GM12878 (cell line): ENCODE results near the gene IRX4. TPM values are rescaled to one million over a fixed set of nuclear protein-coding genes. Genes with fewer than 3 reads are reported as not detected.

ENCODE experiments used
- ATAC-seq: fragments of 200-7000 bp; cut with Tn5 transposase; 3 replicates; pipeline ENCODE4 v1.9.1; 2020; ENCODE audit warnings: mild to moderate bottlenecking, moderate library complexity
- BruUV-seq: library from RNA; stranded (reverse); fragments of 400-500 nt; replicated peaks from 2 replicates; lab custom pipeline; 2021; lab: Mats Ljungman, UMichigan
- CTCF ChIA-PET: fragments of 300-600 bp; sonication (Branson Sonifier 250); formaldehyde crosslinking; extraction: SDS; loops from one replicate; lab custom pipeline; 2021; ENCODE audit warnings: inconsistent platforms; lab: Yijun Ruan, JAX
- POLR2A ChIA-PET: fragments of 350-600 bp; formaldehyde crosslinking; extraction: SDS; loops from one replicate; lab custom pipeline; 2021; ENCODE audit warnings: inconsistent platforms; lab: Charles Lee
- RAD21 ChIA-PET: fragments of 300-600 bp; sonication (Branson Sonifier 250); formaldehyde crosslinking; loops from one replicate; lab custom pipeline; 2023; ENCODE audit warnings: antibody characterized with exemption; ENCODE audit not compliant: unreplicated experiment; lab: Charles Lee
- SMC1A ChIA-PET: fragments of 300-600 bp; sonication (Branson Sonifier 250); formaldehyde crosslinking; loops from one replicate; lab custom pipeline; 2023; ENCODE audit not compliant: unreplicated experiment, uncharacterized antibody; lab: Charles Lee
- DNase-seq: peaks from one replicate; pipeline ENCODE4 v3.0.0-alpha.2; 2011; ENCODE audit warnings: low read depth, low spot score
- FAIRE-seq: peaks from 3 replicates; lab custom pipeline; 2011; peaks lifted over from hg19 to GRCh38; lab: Jason Lieb, UNC
- H2AFZ ChIP-seq: 2 replicates; pipeline ENCODE4 v1.6.0; 2011; ENCODE audit warnings: low read depth, low read length, control low read depth; ENCODE audit not compliant: control insufficient read depth
- H3K27ac ChIP-seq: 2 replicates; pipeline ENCODE4 v1.5.1; 2011; ENCODE audit warnings: control low read depth; ENCODE audit not compliant: control insufficient read depth, insufficient read depth
- H3K27me3 ChIP-seq, 2 experiments: replicated peaks in 1 of 2; 2 replicates each; pipeline versions ENCODE4 v1.6.0 to v1.6.1; 2011; ENCODE audit warnings: low read length in 1 of 2; ENCODE audit not compliant: control insufficient read depth in 2 of 2, insufficient read depth in 2 of 2
- H3K36me3 ChIP-seq, 2 experiments: 2 replicates each; pipeline ENCODE4 v1.5.1; 2011; ENCODE audit warnings: low read length in 1 of 2; ENCODE audit not compliant: control insufficient read depth in 2 of 2, insufficient read depth in 2 of 2
- H3K4me1 ChIP-seq: 2 replicates; pipeline ENCODE4 v1.6.1; 2011; ENCODE audit warnings: mild to moderate bottlenecking, low read length, moderate library complexity, mixed read lengths; ENCODE audit not compliant: control insufficient read depth, insufficient read depth
- H3K4me2 ChIP-seq: 2 replicates; pipeline ENCODE4 v1.6.0; 2011; ENCODE audit warnings: control low read depth; ENCODE audit not compliant: control insufficient read depth, insufficient read depth
- H3K4me3 ChIP-seq: fragments of 200-600 bp; sonication (generic); 2 replicates; pipeline ENCODE4 v1.5.1; 2016
- H3K79me2 ChIP-seq: 2 replicates; pipeline ENCODE4 v1.6.0; 2011; ENCODE audit warnings: low read length; ENCODE audit not compliant: control insufficient read depth, insufficient read depth
- H3K9ac ChIP-seq: 2 replicates; pipeline ENCODE4 v1.8.0; 2011; ENCODE audit warnings: low read length, control low read depth, mixed read lengths; ENCODE audit not compliant: control insufficient read depth, insufficient read depth
- H3K9me3 ChIP-seq: replicated peaks from 3 replicates; pipeline ENCODE4 v1.5.1; 2011; ENCODE audit warnings: mild to moderate bottlenecking, low read length; ENCODE audit not compliant: control insufficient read depth, insufficient read depth
- H4K20me1 ChIP-seq: 2 replicates; pipeline ENCODE4 v1.6.0; 2011; ENCODE audit not compliant: control insufficient read depth, insufficient read depth
- ASH2L ChIP-seq: fragments of 300-600, 200-600 bp; sonication (generic); IDR thresholded peaks from 2 replicates; pipeline ENCODE4 v1.6.1; 2017; ENCODE audit warnings: low read depth, mild to moderate bottlenecking, borderline replicate concordance
- BCLAF1 ChIP-seq: fragments of 450-650 bp; IDR thresholded peaks from 2 replicates; pipeline ENCODE4 v1.6.1; 2017; ENCODE audit warnings: antibody characterized with exemption, mild to moderate bottlenecking, moderate library complexity
- CHD1 ChIP-seq: IDR thresholded peaks from 2 replicates; pipeline ENCODE4 v1.6.1; 2012; ENCODE audit warnings: low read depth, low read length, improper control_type of control experiment
- MTA2 ChIP-seq: fragments of 450-650 bp; IDR thresholded peaks from 2 replicates; pipeline ENCODE4 v1.6.1; 2016; ENCODE audit warnings: low read depth, mild to moderate bottlenecking, moderate library complexity
- NBN ChIP-seq: fragments of 450-650 bp; IDR thresholded peaks from 2 replicates; pipeline ENCODE4 v1.6.1; 2016
- NR2F1 ChIP-seq: fragments of 450-650 bp; conservative IDR thresholded peaks from 2 replicates; pipeline ENCODE4 v1.6.1; 2017; ENCODE audit warnings: mild to moderate bottlenecking
- POLR2AphosphoS5 ChIP-seq: IDR thresholded peaks from 2 replicates; pipeline ENCODE4 v1.6.1; 2011; ENCODE audit warnings: mild to moderate bottlenecking, low read length, inconsistent platforms
- RAD51 ChIP-seq: fragments of 450-650 bp; IDR thresholded peaks from 2 replicates; pipeline ENCODE4 v1.6.1; 2016; ENCODE audit warnings: moderate library complexity, mild to moderate bottlenecking, inconsistent platforms
- RELA ChIP-seq: fragments of 450-650 bp; IDR thresholded peaks from 2 replicates; pipeline ENCODE4 v1.8.0; 2014; ENCODE audit warnings: borderline replicate concordance; ENCODE audit not compliant: partially characterized antibody
- SIX5 ChIP-seq: IDR thresholded peaks from 2 replicates; pipeline ENCODE4 v1.6.1; 2011; ENCODE audit warnings: mild to moderate bottlenecking, low read depth, low read length, moderate library complexity; ENCODE audit not compliant: severe bottlenecking
- SUZ12 ChIP-seq: fragments of 200-600 bp; sonication (generic); IDR thresholded peaks from one replicate; pipeline ENCODE4 v1.6.1; 2018; ENCODE audit warnings: antibody characterized with exemption, mild to moderate bottlenecking; ENCODE audit not compliant: unreplicated experiment
- USF1 ChIP-seq: IDR thresholded peaks from 2 replicates; pipeline ENCODE4 v1.6.1; 2011; ENCODE audit warnings: borderline replicate concordance, low read depth, mild to moderate bottlenecking, moderate library complexity, mixed read lengths, low read length; ENCODE audit not compliant: insufficient read depth; ENCODE audit errors: extremely low read length
- YBX1 ChIP-seq: fragments of 450-650 bp; IDR thresholded peaks from 2 replicates; pipeline ENCODE4 v1.6.1; 2016; ENCODE audit warnings: antibody characterized with exemption
- YY1 ChIP-seq: IDR thresholded peaks from 2 replicates; pipeline ENCODE4 v1.6.1; 2011; ENCODE audit warnings: low read depth, mild to moderate bottlenecking, low read length
- ZBTB40 ChIP-seq: fragments of 450-650 bp; IDR thresholded peaks from 2 replicates; pipeline ENCODE4 v1.6.1; 2016; ENCODE audit warnings: mild to moderate bottlenecking, moderate library complexity, borderline replicate concordance
- ZNF274 ChIP-seq: IDR thresholded peaks from one replicate; pipeline ENCODE4 v1.8.0; 2011; ENCODE audit not compliant: insufficient read length, insufficient read depth
- WGBS: methylation state at CpG from one replicate; pipeline ENCODE4 v1.1.6; 2016; ENCODE audit warnings: low lambda C conversion rate; ENCODE audit not compliant: insufficient replicate concordance, insufficient coverage; ENCODE audit errors: missing lambda C conversion rate; 5-methylcytosine and 5-hydroxymethylcytosine counted together
- in situ Hi-C: fragments of 300-500 bp; cut with MboI; formaldehyde crosslinking; loops from 9 replicates; pipeline ENCODE4 v1.14.3; 2018; ENCODE audit warnings: mixed read lengths
- intact Hi-C: fragments of 100-400 bp; cut with micrococcal nuclease; formaldehyde crosslinking; loops from one replicate; pipeline ENCODE4 v1.14.2; 2022; ENCODE audit not compliant: unreplicated experiment
- polyA plus RNA-seq, 11 experiments: library from polyadenylated mRNA; depleted of rRNA in 4 of 11; unstranded in 6 of 11; stranded (reverse) in 5 of 11; fragments of >200 nt; fragmentation: Nextera tagmentation in 4 of 11; fragmentation: Illumina TruSeq in 1 of 11; extraction: Ambion mirVana in 4 of 11; extraction: Trizol in 1 of 11; gene quantifications; 1 replicate in 1 of 11; 2 replicates in 10 of 11; pipeline versions ENCODE4 v1.2.1 to v1.2.3, GENCODE V29; 2011 to 2016; ENCODE audit warnings: inconsistent platforms in 2 of 11, missing spikeins in 2 of 11, low read depth in 1 of 11
- total RNA-seq, 4 experiments: library from RNA; depleted of rRNA in 3 of 4; stranded (reverse); fragments of >200 nt in 3 of 4; fragmentation: Illumina TruSeq in 1 of 4; extraction: Trizol in 1 of 4; gene quantifications; 2 replicates each; pipeline versions ENCODE4 v1.2.1 to v1.2.3, GENCODE V29; 2013 to 2021

IRX4 gene
- total and polyA plus RNA-seq, 10 of the 15 experiments (the other 5 are each of a cell fraction or from before 2014, with no cell fraction given): not detected

GRCh38 chr5:1926071-1926440, 43.3 kb upstream of the IRX4 start:
- Histone ChIP-seq H3K9me3 (no peaks in the 10 kb centered on the region), H3K79me2 (no peaks in the 10 kb centered on the region), H3K4me3 (no peak overlapping the region), H3K4me1 (no peaks in the 10 kb centered on the region), H3K9ac (no peak overlapping the region), H3K27me3 (peaks cover 1 to 2% of the 10 kb centered on the region in 2 experiments; a peak in 3 of 4 replicates), H3K27ac (no peak overlapping the region), H3K36me3 (no peaks in the 10 kb centered on the region), H2AFZ (no peak overlapping the region), H3K4me2 (no peak overlapping the region), H4K20me1 (no peaks in the 10 kb centered on the region)
- ChIA-PET CTCF (no interaction called here), RAD21 (no interaction called here), SMC1A (no interaction called here), POLR2A (no interaction called here)
- 75% methylated on average over 1 of the region's 5 CpGs for WGBS
- TF ChIP-seq SIX5 (no peak), YY1 (no peak), USF1 (no peak), ZBTB40 (no peak), POLR2AphosphoS5 (no peak), RAD51 (no peak), BCLAF1 (no peak), YBX1 (no peak), ZNF274 (no peak), NR2F1 (no peak), RELA (no peak), MTA2 (no peak), SUZ12 (no peak), CHD1 (no peak), ASH2L (no peak), NBN (no peak)
- DNase-seq: no peak
- FAIRE-seq: no peak
- in situ Hi-C loops (no loop called here), intact Hi-C loops (no loop called here)
- no peak for ATAC-seq
- BruUV-seq: no TSS peak
